T-helper 9 cell (primary cell): Measurements from ENCODE around the gene MYO1B.

Experiments used
- DNase-seq: peaks from one replicate; pipeline ENCODE4 v3.0.0-alpha.2; 2020

The MYO1B gene

DNA sequence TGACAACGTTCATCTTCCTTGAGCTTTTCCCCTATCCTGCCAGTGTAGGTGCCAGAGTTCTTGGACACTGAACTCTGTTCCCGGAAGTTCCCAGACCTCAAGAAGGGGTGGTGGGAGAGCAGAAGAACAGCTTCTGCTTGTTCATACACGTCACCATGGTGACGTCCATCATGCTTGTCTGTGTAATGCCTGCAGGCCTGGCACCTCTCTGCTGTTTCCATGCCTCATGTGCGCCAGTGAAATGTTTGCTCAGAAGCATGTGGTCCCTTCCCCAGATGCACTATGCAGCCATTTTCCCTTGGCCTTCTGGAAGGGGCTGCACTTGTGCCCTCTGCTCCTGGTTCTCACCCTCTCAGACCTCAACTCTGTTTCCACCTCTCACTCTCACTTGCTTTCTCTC is 221.9 kb downstream of the MYO1B start:
- no peak for DNase-seq

DNA sequence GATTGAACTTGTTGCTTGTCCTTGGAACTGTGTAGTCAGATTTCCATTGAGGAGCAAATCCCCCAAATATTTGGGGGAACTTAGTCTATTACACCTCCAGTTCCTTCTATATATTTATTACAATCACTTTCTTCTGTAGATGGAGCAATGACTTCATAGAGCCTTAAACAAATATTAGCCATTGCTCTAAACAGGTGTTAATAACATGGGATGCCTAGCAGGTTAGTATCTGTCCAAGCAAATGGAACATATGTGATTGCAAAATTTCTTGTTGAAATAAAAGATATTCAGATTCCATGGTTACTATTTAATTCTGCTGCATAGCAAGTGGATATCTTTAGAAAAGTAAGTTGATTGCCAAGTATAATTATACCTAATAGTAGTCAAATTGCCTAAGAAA is 225.1 kb downstream of the MYO1B start:
- no peak for DNase-seq

DNA sequence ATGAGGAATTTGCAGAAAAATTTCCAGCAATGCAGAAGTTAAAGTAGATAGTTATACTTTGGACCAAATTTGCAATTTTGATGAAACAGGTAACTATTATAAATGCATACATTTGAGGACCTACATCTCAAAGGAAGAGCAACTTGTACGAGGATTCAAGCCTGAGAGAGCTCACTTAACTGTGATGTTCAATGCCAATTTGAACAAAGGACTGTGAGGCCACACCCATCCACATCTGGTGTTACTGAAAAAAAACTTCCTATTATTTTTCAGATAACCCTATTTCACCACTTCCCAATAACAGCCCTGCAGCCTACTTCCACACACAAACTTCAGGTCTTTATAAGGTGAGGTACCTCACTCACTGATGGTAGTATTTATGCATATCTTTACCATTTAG is 229.3 kb downstream of the MYO1B start:
- DNase-seq = no peak
